GM19397 (cell line): ENCODE results near the gene MPP1.
A peak's percentile ranks its signal among the peaks of the same experiment; 100 is the strongest.

Experiments
- ATAC-seq: cut with Tn5 transposase; IDR thresholded peaks from one replicate; pipeline ENCODE4 v1.9.1; 2021; ENCODE audit warnings: mild to moderate bottlenecking, moderate library complexity; ENCODE audit not compliant: unreplicated experiment

Gene MPP1

DNA sequence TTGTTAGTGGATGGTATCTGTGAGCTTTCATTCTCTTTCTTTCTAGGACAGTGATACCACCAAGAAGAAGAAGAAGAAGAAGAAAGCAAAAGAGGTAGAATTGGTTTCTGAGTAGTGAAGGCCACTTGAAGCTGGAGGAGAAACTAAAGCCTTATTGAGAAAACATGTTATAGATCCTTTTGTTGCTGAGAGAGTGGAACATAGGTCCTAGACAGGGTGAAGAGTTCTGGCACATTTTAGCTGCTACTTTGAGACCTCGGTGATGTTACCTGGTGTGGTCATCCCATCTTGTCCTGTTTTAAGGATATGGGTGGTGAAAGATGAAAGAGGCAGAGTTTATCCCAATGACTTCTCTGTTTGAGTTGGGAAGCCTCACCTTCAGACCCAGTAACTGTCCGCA lies 28.5 kb downstream of the MPP1 start:
- ATAC-seq: no peak

DNA sequence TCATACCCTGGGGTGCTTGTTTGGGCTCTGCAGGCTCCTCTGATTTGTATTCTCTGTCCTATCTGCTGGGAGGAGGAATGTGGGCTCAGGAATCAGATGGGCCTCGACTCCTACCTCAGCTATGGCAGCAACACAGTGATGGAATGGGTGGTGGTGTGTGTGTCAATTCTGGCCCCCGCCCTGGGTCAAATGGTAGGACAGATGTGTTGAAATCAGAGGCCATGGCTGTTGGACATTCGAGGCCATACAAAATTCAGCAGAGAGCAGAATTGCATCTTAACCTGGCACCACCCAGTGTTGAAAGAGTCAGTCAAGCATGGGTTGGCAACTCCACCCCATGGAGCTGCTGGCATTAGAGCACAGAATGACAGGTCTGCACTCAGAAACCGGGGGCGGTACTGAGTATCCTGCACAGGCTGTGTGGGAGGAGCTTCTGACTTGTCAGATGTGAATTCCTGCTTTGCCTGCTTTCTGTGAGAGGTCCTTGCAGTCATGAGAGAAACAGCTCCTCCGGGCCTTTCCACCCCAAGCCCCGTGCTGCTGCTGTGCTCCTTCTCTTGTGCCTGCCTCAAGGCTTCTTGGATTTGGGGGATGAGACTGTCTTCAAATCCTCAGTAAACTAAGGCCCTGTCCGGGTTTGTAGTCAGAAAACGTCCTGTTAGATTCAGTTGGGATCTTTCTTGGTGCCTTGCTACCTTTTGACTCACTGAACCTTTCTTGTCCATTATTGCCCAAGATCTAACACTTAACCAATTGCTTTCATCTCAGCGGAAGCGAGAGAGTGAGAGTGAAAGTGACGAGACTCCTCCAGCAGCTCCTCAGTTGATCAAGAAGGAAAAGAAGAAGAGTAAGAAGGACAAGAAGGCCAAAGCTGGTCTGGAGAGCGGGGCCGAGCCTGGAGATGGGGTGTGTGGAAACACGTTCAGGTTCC lies 29.6 kb downstream of the MPP1 start:
- no peak for ATAC-seq

DNA sequence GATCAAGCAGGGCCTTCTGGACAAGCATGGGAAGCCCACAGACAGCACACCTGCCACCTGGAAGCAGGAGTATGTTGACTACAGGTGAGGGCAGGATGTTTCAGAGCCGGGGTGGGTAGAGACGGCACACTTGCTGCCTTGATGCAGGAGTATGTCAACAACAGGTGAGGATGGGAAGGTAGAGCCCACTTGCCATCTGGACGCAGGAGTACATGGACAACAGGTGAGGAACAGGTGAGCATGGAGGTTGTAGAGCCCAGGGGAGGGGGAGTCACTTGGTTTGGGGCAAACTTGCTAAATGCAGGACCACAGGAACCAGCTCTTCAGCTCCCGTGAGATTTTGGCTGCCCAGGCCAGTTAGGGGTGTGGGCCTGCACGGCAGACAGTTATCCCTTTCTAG lies 30.7 kb downstream of the MPP1 start:
- no peak for ATAC-seq

DNA sequence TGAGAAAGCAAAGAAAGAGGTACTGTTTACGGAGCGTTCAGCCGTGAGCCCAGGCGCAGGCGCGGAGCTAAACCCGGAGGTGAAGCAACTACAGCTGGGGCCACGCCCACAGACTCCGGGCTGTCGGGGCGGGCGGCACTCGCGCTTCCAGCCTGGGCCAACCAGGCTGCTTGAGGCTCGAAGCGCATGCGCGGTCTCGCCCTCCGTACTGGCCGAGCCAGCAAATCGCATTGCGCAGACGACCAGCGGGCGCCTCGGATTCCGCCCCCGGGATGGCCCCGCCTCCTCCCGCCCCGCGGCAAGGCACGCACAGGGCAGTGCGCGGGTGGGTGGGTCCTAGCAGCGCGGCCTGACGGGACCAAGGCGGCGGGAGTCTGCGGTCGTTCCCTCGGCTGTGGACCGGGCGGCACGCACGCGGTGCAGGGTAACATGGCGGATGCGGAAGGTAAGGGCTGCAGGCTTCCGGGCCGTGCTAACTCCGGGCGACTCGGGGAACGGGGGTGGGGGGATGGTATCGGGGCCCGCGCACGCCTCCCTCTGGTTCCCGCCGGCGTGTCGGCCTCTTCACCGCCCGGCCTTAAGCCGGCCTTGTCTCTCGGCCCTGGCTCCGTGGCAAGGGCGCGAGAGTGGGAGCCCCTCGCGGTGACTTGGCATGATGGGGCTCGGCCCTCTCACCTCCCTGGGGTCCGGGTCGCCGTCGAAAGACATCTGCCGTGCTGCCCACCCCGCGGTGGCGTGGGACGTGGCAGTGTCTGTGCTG lies 42.6 kb downstream of the MPP1 start, which contains the start of gene DKC1:
Gene DKC1, plus strand, starts transcription at position 328 of the 760 bp plus-strand sequence. Its CDS starts 102 bp downstream, at position 430.
- peak; percentile 95 for ATAC-seq

DNA sequence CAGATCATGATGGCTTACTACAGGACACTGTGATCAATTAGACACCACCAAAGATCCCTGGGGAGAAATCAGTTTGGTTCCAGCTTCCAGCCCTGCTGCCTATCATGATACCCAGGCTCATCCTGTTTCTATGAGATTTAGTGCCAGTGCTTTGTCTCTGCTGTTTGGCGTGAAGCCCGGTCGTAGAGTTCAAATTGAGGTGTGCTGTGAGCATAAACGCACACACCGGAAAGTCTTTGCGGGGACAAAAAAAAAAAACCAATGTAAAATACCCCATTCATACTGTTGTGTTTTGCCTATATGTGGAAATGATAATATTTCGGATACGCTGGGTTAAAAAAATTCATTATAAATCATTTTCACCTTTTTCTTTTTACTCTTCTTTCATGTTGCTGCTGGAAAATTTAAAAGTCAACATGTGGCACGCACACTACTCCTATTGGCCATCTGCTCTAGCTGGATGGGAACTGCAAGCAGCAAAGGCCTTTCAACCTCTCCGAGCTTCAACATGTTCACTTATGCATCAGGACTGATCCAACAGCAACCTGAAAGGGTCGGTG lies 43.2 kb downstream of the MPP1 start:
- ATAC-seq: no peak

DNA sequence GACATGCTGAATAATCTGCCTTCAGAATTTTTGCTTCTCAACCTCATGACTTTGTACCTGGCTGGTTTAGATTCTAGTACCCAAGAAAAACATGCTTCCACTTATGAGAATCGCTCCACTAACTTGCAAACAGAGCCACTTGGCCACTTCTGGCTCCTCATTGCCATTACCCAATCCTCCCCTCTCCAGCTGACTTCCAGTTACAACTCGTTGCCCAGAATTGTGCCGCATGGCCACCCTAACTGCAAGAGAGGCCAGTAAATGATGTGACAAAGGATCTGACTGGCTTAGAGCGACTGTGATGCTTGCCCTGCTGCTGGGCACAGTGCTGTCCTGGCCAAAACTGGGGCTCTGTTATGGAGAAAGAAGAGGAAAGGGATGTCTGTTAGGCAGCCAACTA lies 46.6 kb downstream of the MPP1 start:
- no peak for ATAC-seq

DNA sequence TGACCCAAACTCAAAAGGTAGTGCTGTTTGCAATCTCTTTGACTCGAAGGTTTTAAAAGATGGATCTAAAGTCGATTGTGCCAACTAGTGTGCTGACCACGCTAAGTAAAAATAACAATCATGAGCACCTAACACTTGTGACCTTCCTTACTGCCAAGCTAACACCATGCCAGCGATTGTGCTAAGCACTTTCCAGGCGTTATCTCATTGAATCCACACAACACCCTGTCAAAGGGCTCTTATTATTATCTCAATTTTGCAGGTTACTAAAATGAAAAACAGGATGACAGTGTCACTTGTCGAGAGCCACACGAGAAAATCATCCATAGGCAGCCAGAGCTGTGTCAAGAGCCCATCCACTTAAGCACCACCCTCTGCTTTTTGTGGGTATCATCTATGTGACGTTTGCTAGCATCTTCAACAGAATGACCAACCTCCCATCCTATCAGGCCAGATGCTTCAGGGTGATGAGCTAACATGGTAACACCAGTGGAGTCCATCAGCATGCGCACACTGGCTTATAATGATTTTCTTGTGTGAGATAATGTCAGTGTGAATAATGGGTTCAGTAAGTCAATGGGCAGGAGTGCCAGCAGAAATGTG lies 53.5 kb downstream of the MPP1 start:
- no peak for ATAC-seq

DNA sequence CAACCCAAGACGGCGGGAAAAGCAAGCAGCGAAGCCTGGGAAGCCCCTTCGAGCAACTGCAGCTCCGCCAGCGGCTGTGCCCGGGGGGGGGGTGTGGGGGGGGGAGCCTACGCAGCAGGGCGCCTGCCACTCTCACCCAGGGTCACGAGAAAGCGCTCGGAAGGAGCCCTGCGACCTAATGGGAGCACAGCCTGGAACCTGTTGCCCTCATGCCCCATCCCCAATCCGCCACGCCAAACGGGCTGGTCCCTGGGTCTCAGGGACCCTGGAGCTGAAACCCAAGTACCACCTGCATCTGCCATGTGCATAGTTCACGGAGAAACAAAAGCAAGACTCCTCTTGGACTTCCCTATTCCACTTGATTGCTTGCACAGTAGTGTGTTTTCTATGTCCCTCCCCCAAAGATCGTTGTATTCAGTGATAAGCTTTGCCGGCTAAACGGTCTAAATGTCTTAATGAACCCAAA lies 54.0 kb downstream of the MPP1 start:
- peak; percentile 11 for ATAC-seq

DNA sequence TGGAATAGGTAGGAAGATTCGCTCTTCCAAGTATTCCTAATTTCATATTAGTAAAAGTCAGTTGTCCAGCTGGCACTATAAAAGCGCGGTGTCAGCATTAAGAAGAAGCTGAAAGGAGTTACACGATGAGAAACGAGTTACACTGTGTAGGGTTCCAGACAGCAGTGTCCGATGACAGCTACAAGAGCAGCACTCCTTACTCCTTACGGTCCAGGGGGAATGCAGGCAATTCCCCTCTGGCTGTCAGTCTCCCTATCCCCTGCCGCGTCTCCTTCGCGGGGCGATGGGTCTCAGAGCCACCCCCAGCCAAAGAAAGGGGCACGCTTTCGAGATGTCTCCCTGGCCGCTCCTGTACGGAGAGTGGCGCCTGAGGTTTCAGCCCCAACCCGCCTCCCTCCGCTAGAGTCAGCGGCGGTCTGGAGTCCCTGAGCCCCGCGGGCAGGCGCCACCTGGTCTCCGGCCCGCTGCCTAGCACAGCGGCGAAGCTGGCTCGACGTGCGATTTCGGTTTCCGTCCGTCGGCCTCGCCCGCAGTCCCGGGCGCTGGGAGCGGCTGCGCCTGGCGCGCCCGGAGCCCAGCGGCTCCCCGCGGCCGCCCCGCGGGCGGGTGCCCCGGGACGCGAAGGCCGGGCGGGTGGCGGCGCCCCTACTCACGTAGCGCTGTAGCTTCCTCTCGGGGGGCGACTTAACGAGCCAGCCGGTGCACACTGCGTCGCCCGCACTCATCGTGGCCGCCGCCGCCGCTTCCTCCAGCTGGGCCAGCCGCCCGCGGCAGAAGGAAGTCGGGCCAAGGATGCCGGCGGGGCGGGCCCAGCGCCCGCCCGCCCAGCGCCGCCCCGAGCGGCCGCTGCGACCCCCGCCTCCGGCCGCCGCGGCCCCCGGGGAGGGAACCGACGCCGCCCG lies 54.7 kb downstream of the MPP1 start, which contains the start of gene GAB3:
Gene GAB3, minus strand, starts transcription at position 777 of the 902 bp plus-strand sequence. Its CDS starts 52 bp downstream, at position 725.
- peak; percentile 79 for ATAC-seq

DNA sequence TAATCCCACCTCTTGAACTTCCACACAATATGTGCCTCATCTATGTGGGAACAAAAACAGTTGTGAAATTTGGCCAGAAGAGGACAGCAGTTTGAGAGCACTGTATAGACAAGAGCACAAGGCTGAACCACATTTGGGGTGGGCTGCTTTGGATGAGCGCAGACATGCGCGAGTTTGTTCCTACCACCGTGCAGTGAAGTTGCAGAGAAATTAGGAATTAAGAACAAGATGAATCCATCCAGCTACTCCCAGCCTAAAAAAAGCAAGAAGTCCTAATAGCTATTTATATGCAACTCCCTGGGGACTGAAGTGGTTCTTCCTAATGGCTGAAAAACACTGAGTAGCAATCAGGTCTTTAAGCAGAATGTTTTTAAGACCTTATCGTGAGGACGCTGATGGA lies 55.4 kb downstream of the MPP1 start:
- no peak for ATAC-seq

DNA sequence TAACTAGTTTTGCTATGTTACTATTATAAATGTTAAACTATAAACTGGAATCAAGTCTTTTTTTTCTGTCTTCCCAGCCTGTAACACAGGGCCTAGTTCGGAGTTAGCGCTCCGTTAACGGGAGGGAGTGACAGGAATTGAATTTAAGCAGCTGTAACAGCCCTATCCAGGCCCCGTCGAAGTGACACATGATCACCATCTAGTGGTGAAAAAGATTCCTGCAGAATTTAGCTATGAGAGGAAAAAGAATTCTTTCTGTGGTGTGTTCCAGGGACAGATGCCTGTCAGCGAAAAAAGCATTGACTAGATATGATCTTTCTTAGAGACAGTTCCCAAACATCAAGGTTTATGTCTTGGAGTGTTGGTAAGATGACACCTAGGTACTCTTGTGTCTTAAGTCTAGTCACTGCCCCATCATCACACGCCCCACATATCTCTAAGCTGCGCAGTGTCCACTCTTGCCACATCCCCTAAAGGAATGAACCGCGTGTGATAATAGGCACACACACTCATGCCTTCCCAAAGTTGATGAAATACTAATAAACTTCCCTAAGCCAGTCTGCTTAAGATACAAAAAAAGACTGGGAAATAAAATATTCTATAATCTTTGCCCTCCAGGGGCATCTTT lies 56.5 kb downstream of the MPP1 start:
- no peak for ATAC-seq

DNA sequence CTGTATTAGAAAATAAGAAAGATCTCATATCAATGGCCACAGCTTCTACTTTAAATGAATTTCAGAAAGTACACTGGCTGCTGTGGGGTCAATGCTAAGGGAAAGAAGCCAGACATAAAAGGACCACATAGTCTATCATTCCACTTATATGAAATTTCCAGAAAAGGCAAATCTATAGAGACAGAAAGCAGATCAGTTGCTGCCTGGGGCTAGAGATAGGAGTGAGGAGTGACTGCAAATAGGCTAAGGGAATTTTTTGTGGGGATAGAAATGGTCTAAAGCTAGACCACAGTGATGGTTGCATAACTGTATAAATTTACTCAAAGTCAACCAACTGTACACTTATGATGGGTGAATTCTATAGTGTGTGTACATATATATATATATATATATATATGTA lies 62.7 kb downstream of the MPP1 start:
- no peak for ATAC-seq

DNA sequence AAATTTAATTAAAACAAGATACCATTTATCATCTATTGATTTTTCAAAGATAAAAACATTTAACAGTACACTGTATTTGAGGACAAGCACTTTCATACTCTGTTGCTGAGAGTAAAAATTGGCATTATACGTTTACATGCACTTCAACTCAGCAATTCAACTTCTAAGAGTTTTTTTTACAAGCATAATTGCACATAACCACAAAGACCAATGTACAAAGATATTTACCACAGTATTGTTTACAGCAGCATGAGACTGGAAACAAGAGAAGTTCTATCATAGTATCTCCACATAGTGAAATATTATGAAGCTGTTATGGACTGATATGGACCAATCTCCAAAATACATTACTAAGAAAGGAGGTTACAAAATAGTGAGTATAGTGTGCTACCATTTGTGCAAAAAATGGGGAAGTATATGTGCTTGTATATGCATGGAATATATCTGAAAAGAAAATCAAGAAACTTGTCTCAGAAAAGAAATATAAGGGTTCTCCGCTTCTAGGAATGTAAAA lies 65.3 kb downstream of the MPP1 start:
- no peak for ATAC-seq

DNA sequence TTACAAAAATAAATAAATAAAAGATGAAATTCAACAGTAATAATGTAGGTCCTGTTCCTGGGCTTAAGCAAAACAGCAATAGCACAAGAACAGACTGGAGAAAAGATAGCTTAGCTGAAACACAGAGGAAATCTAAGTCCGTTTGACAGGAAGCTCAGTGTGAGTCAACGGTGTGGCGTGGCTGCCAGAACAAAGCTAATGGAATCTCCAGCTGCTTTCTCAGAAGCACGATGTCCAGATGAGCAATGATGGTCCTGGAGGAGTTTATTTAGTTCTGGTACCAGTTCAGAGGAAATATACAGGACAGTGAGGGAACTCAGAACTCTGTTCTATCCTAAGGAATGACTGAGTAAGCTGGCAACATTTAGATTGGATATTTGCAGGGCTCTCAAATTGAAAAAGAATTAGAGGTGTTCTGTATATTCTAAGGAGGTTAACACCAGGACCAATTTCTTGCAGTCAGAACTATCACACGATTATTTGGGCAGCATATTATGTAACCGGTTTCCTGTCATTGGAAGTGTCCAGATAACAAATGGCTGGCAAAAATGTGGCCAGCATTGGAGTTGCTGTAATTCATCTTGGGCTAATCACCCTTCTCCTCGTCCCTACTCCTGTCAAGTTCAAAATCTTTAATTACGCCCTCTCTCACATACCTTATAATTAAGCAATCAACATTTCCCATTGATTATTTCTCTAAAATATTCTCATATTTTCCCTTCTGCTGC lies 67.1 kb downstream of the MPP1 start:
- no peak for ATAC-seq

DNA sequence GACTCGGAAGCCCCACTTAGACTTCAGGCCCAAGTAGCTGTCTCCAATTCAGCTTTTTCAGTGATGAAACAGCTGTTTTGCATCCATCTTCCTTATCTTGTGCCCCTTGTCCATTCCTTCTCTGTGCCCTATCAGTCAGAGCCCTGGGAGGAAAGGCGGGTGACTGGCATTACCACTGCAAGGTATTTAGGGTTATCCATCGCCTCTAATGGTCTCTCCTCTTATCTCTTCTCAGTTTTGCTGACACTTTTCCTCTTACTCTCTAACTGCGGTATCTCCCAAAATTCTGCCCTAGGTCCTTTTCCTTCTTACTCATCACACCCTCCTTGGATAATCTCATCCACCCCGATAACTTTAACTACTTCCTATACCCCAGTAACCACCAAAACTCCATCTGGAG lies 68.1 kb downstream of the MPP1 start:
- no peak for ATAC-seq

DNA sequence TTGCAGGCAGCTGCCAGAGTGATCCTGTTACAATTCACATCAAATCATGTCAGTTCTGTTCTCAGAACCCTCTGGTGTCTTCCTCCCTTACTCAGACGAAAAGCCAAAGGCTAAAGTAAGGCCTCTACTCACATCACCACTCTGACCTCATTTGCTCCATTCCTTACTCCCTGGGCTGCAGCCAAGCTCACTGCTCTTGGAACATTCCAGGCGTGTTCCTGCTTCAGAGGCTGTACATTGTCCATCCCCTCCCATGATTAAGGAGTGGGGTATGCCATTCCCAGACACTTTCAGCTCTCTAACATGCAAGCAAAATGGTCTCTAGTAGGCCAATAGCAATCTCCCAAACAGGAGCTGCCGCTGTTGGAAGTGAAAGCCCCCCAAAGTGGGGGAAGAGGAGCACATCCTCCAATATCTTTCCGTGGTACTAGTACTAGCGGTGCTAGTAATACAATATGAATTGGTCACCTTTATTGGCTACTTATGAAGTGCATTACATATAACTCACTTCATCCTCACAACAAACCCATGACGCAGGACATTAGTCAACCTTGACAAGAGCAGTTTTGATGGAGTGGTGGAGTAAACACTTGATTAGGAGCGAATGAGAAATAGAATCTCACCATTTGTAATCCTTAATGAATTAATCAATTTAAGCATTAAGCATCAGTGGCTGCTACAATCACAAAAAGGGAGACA lies 69.4 kb downstream of the MPP1 start:
- no peak for ATAC-seq

DNA sequence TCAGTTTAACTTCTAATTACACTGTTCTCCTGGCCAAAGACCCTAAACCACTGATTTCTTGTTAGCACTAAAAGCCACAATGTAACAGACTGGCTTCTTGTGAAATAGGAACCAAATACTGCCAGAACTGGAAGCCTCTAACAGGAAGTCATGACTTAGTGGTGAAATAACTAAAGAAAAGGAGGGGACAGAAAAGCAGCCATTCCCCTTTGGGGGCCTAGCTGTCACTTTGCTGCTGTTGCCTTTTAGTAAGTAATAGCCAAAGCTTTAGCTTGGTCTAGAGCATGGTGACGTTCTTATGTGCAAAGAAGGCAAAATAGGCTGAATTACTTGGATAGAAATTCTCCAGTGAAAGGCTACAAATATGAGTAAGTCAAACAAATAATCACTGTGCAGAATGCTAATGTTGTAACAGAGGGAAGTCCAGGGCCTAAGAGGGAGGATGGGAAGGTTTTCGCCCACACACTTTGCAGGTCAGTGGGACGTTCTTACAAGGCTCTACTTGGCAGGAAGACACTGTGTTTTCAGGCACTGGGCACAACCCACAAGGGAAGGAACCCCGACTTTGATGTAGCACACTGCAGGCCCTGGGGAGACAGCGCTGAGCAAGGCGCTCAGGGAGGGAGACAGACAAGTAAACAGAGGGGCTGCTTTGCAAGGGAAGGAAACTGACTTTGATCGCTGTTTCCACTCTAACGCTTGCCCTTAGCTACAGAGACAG lies 71.1 kb downstream of the MPP1 start:
- no peak for ATAC-seq
